IMR-90 (cell line): ENCODE data around the gene SKP1. TPM values are rescaled to one million over a fixed set of nuclear protein-coding genes. Genes with fewer than 3 reads are reported as not detected.

Experiments used
- ATAC-seq: fragments of 200-7000 bp; cut with Tn5 transposase; 2 replicates; pipeline ENCODE4 v1.9.1; 2020; ENCODE audit warnings: low read depth, mild to moderate bottlenecking, moderate library complexity
- BruUV-seq: library from RNA; stranded (reverse); fragments of 400-500 nt; replicated peaks from 2 replicates; lab custom pipeline; 2021; lab: Mats Ljungman, UMichigan
- CTCF ChIA-PET: fragments of 300-600 bp; formaldehyde crosslinking; extraction: SDS; loops from one replicate; lab custom pipeline; 2021; ENCODE audit warnings: antibody characterized with exemption; lab: Yijun Ruan, JAX
- POLR2A ChIA-PET: fragments of 300-600 bp; sonication (Branson Sonifier 250); formaldehyde crosslinking; loops from one replicate; lab custom pipeline; 2022; ENCODE audit warnings: antibody characterized with exemption; ENCODE audit not compliant: unreplicated experiment; lab: Charles Lee
- DNase-seq: peaks from one replicate; pipeline ENCODE4 v3.0.0; 2013
- H2AFZ ChIP-seq: replicated peaks from 2 replicates; pipeline ENCODE3; 2013; ENCODE audit warnings: low read length, mild to moderate bottlenecking; ENCODE audit not compliant: poor library complexity
- H2AK5ac ChIP-seq: 2 replicates; pipeline ENCODE4 v1.6.1; 2013; ENCODE audit warnings: low read depth, low read length, inconsistent platforms
- H2AK9ac ChIP-seq: replicated peaks from 2 replicates; pipeline ENCODE3; 2013; ENCODE audit warnings: mild to moderate bottlenecking, low read depth, low read length, moderate library complexity; ENCODE audit not compliant: poor library complexity
- H2BK120ac ChIP-seq: 2 replicates; pipeline ENCODE4 v1.6.1; 2013; ENCODE audit warnings: low read depth, low read length, inconsistent platforms
- H2BK15ac ChIP-seq: 3 replicates; pipeline ENCODE4 v1.6.1; 2013; ENCODE audit warnings: low read depth, low read length, inconsistent platforms
- H2BK20ac ChIP-seq: 2 replicates; pipeline ENCODE4 v1.6.1; 2013; ENCODE audit warnings: low read depth, mild to moderate bottlenecking, inconsistent platforms, low read length, moderate library complexity
- H2BK5ac ChIP-seq: 2 replicates; pipeline ENCODE4 v1.6.1; 2013; ENCODE audit warnings: mild to moderate bottlenecking, low read depth, low read length, inconsistent platforms; ENCODE audit not compliant: poor library complexity, severe bottlenecking
- H3K14ac ChIP-seq: replicated peaks from 2 replicates; pipeline ENCODE4 v1.6.1; 2013; ENCODE audit warnings: low read depth, low read length, inconsistent platforms
- H3K18ac ChIP-seq: 2 replicates; pipeline ENCODE4 v1.6.1; 2013; ENCODE audit warnings: low read depth, low read length, control low read depth
- H3K23ac ChIP-seq: 2 replicates; pipeline ENCODE4 v1.6.1; 2013; ENCODE audit warnings: low read depth, low read length, inconsistent platforms
- H3K27ac ChIP-seq: 2 replicates; pipeline ENCODE4 v1.5.1; 2013; ENCODE audit warnings: mild to moderate bottlenecking, control low read depth, low read length; ENCODE audit not compliant: insufficient read depth
- H3K27me3 ChIP-seq: 2 replicates; pipeline ENCODE4 v1.6.1; 2013; ENCODE audit warnings: low read length; ENCODE audit not compliant: control insufficient read depth, insufficient read depth
- H3K36me3 ChIP-seq: 2 replicates; pipeline ENCODE4 v1.6.1; 2013; ENCODE audit warnings: low read length, mixed read lengths; ENCODE audit not compliant: control insufficient read depth, insufficient read depth
- H3K4ac ChIP-seq: 2 replicates; pipeline ENCODE4 v1.6.1; 2013; ENCODE audit warnings: low read depth, low read length, inconsistent platforms
- H3K4me1 ChIP-seq: 2 replicates; pipeline ENCODE4 v1.6.1; 2013; ENCODE audit warnings: low read length, mixed read lengths; ENCODE audit not compliant: control insufficient read depth, insufficient read depth
- H3K4me2 ChIP-seq: 2 replicates; pipeline ENCODE4 v1.6.1; 2013; ENCODE audit warnings: low read depth, mild to moderate bottlenecking, control low read depth, low read length, moderate library complexity
- H3K4me3 ChIP-seq: 2 replicates; pipeline ENCODE4 v1.5.1; 2013; ENCODE audit warnings: low read depth, mild to moderate bottlenecking, control low read depth, low read length, moderate library complexity; ENCODE audit not compliant: insufficient read depth
- H3K56ac ChIP-seq: 2 replicates; pipeline ENCODE4 v1.6.1; 2013; ENCODE audit warnings: low read length, inconsistent platforms; ENCODE audit not compliant: insufficient read depth; ENCODE audit errors: extremely low read depth
- H3K79me1 ChIP-seq, 2 experiments: 2 replicates each; pipeline ENCODE4 v1.6.1; 2013; ENCODE audit warnings: low read length in 2 of 2, inconsistent platforms in 1 of 2, low read depth in 1 of 2
- H3K9ac ChIP-seq: 2 replicates; pipeline ENCODE4 v1.6.1; 2013; ENCODE audit warnings: low read depth, low read length, control low read depth
- H3K9me1 ChIP-seq: 2 replicates; pipeline ENCODE4 v1.6.1; 2013; ENCODE audit warnings: low read length, inconsistent platforms; ENCODE audit not compliant: insufficient read depth
- H3K9me3 ChIP-seq: 2 replicates; pipeline ENCODE4 v1.6.1; 2013; ENCODE audit warnings: low read length; ENCODE audit not compliant: control insufficient read depth, insufficient read depth
- H4K20me1 ChIP-seq: 2 replicates; pipeline ENCODE4 v1.6.1; 2013; ENCODE audit warnings: low read length, inconsistent platforms; ENCODE audit not compliant: insufficient read depth
- H4K5ac ChIP-seq: 2 replicates; pipeline ENCODE4 v1.6.1; 2013; ENCODE audit warnings: mild to moderate bottlenecking, low read depth, low read length, control low read depth
- H4K8ac ChIP-seq, 2 experiments: 2 replicates each; pipeline ENCODE4 v1.6.1; 2013; ENCODE audit warnings: low read depth in 2 of 2, low read length in 2 of 2, control low read depth in 1 of 2, inconsistent platforms in 1 of 2
- H4K91ac ChIP-seq: 2 replicates; pipeline ENCODE4 v1.6.1; 2013; ENCODE audit warnings: low read depth, low read length, inconsistent platforms; ENCODE audit not compliant: insufficient read depth
- BHLHE40 ChIP-seq: fragments of 150-350 bp; IDR thresholded peaks from 2 replicates; pipeline ENCODE4 v1.6.1; 2016; ENCODE audit warnings: mild to moderate bottlenecking, low read depth, low read length
- CEBPB ChIP-seq: IDR thresholded peaks from 2 replicates; pipeline ENCODE4 v1.6.1; 2012; ENCODE audit warnings: low read depth, low read length, improper control_type of control experiment
- POLR2A ChIP-seq: IDR thresholded peaks from 2 replicates; pipeline ENCODE4 v1.6.1; 2012; ENCODE audit warnings: mild to moderate bottlenecking, low read depth, low read length
- WGBS, 2 experiments: methylation state at CpG; one replicate each; pipeline versions ENCODE4 v1.1.5 to v1.1.7; 2013; ENCODE audit warnings: missing lambda C conversion rate in 2 of 2; ENCODE audit not compliant: insufficient read length in 1 of 2; ENCODE audit errors: extremely low coverage in 2 of 2; 5-methylcytosine and 5-hydroxymethylcytosine counted together
- dilution Hi-C: fragments of 300-500 bp; cut with HindIII; formaldehyde crosslinking; loops from one replicate; pipeline ENCODE4 v1.14.3; 2018; ENCODE audit warnings: low sequenced_read_pairs; ENCODE audit not compliant: unreplicated experiment
- in situ Hi-C: fragments of 300-500 bp; cut with MboI; formaldehyde crosslinking; loops from 3 replicates; pipeline ENCODE4 v1.14.3; 2019; ENCODE audit warnings: low sequenced_read_pairs, inconsistent platforms, mixed read lengths
- intact Hi-C: fragments of 100-400 bp; cut with micrococcal nuclease; formaldehyde crosslinking; loops from 2 replicates; pipeline ENCODE4 v1.10.0; 2022
- polyA plus RNA-seq, 3 experiments: library from polyadenylated mRNA; depleted of rRNA; stranded (reverse); fragments of >200 nt; gene quantifications; 2 replicates each; pipeline ENCODE4 v1.2.3, GENCODE V29; 2012; ENCODE audit warnings: low replicate concordance in 1 of 3
- total RNA-seq: library from RNA; depleted of rRNA; stranded (reverse); fragments of >200 nt; gene quantifications from 2 replicates; pipeline ENCODE4 v1.2.3, GENCODE V29; 2012

SKP1 gene
- total and polyA plus RNA-seq, 2 of the 4 experiments (the other 2 are of a cell fraction), result 206 to 618 TPM

DNA sequence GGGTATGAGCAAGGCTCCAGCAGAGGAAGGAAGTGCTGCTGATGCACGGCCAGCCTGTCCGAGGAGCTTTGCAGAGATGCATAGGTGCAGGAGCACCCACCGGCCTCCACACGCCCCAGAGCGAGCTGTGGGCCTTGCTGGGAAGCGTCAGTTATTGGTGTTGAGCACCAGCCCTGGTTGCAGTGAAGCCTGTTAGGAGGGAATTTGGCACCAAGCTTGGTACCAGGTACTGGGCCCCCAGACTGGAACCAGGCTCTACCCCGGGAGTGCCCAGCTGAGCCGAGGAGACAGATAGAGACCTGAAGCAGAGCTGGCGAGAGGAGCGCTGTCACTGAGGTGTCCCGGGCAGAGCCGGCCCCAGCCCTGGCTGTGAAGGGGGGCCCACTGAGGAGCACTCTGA, 57.0 kb downstream of the SKP1 start:
- Histone ChIP-seq H2BK15ac (no peak overlapping the region), H2BK20ac (no peak overlapping the region), H2AFZ (no peak overlapping the region), H3K9ac (no peak overlapping the region), H3K4me3 (no peak overlapping the region), H3K36me3 (no peaks in the 10 kb centered on the region), H3K27me3 (no peaks in the 10 kb centered on the region), H3K14ac (no peak overlapping the region), H2BK120ac (no peak overlapping the region), H3K9me3 (no peaks in the 10 kb centered on the region), H2AK5ac (no peak overlapping the region), H3K4me1 (peaks cover 2% of the 10 kb centered on the region), H3K4me2 (no peak overlapping the region), H3K4ac (no peak overlapping the region), H4K8ac (no peak overlapping the region), H4K5ac (no peak overlapping the region), H3K27ac (no peak overlapping the region), H3K23ac (no peak overlapping the region), H3K18ac (no peak overlapping the region), H2AK9ac (no peak overlapping the region), H4K91ac (no peak overlapping the region), H3K56ac (no peak overlapping the region), H2BK5ac (no peak overlapping the region), H3K9me1 (peaks cover 15% of the 10 kb centered on the region), H4K20me1 (peaks cover 11% of the 10 kb centered on the region), H3K79me1 (peaks cover 0 to 12% of the 10 kb centered on the region in 2 experiments; a peak in 2 of 4 replicates)
- 91% methylated on average over 4 of the region's 12 CpGs; no CpG with 5 or more reads in 1 of the 2 experiments for WGBS, 2 experiments
- CTCF ChIA-PET, result no interaction called here
- no peak for TF ChIP-seq CEBPB
- no peak for TF ChIP-seq POLR2A
- no peak for TF ChIP-seq BHLHE40
- DNase-seq (no peak), ATAC-seq (no peak)
- intact Hi-C loops, result no loop called here
- dilution Hi-C loops, result no loop called here
- POLR2A ChIA-PET, result no interaction called here
- no TSS peak for BruUV-seq
- in situ Hi-C loops, result no loop called here
